Fibroblast of the conjunctiva (primary cell): ENCODE measurements around the gene MRPS5.
"Not testable (repeated sequence)": the region's sequence is repeated elsewhere in the genome, so short reads cannot be mapped to it uniquely, and the experiment has no call there.

Source experiments
- DNase-seq: peaks from one replicate; pipeline ENCODE4 v3.0.0-alpha.2; 2010; ENCODE audit warnings: low read depth

MRPS5 gene

DNA sequence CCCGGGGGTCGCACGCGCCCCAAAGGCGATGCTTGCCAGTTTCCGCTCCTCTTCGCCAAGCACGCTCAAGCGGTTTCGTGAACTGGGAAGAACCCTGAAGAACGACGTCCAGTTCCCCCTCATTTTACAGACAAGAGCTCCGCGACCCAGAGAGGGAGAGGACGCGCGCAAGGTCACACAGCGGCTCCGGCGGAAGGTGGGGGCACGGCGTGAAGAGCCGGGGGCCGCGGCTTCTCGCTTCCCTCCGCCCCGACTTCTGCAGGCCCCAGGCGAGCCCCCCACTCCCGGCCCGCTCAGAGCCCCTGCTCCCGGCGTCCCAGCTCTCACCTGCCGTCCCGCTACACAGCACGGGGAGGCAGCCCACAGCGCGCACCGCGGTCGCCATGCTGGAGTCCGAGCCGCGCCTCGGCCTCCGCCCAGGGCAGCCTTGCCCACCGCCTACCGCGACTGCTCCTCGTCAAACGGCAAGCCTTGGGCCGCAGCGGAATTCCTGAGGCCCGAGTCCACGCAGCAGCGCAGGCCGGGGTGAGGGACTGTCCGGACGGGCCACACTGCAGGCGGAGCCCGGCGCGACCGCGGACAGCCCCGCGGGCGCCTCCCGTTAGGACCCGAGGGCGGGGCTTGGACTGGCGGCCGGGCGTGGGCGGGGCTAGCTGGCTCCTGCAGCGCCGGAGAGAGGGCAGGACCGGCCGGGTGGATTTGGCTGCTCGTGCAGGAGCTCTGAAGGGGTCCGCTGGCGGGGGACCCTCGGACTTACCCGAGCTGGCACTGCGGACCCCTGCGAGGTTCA lies at the start of gene MRPS5:
Gene MRPS5 (minus strand): TSS at position 402 of the 790 bp plus-strand sequence. CDS start 17 bp downstream, at position 385.
- peak; percentile 14 for DNase-seq

DNA sequence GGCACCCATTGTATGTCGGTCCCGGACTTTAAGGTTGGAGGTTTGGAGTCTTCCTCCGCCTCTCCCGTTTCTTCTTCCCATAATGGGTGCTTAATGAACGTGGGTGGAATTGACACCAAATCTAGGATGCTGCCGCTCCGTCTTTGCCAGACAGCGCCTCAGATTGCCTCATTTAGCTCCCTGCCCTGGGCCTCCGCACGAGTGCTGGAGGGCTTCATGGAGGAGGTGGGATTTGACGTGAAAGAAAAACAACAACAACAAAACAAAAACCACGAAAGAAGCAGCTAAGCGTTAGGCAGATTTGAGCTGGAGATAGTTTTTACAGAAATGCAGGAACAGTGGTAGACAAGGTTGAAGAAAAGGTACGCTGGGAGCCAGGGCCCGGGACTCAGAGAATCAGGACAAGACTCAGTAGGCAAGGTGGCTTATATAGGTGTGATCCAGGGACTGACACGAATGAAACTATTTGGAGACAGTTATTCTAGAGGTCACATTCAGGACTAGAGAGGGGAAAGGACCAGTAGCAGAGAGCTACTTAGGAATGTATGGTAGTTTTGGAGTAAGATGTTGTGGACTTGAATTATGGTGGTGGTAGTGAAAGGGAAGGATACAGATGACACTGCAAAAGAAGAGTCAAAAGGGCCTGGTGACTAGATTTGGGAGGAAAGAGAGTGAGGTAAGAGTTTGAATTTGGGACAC lies 44.6 kb upstream of the MRPS5 start:
- DNase-seq: no peak

DNA sequence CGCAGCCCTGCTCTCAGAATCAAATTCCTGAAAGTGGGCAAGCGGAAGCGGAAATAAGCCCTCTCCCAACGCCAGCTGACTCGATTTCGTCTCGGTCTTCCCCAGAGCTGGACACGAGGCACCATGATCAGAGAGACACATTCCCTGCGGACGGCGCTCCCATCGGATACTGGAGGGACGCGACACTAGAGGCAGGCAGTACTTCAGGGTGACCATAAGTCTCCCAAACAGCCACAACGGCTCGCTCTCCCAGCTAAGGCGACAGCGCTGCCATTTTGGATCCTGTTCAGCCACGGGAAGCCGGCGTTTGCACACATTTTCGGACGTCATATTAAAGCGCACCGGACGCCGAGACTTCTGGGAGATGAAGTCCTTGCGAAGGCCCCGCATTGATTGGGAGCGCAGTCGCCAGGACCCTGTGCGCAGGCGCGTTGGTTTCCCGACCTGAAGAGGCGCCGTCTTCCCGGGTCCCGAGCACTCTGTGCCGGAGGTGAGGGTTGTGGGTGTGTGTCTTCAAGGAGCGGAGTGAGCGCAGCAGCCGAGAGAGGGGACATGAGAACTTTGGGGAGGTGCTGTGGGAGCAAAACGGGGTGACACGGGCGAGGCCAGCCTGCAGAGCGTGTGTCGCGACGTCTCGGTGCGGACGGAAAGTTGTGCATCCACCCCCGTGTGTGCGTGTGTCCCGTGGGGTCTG lies 43.9 kb upstream of the MRPS5 start, which contains the start of gene ZNF2:
Gene ZNF2 (plus strand): TSS at position 439 of the 694 bp plus-strand sequence. CDS start 10,418 bp downstream, outside the sequence.
- peak; percentile 96 for DNase-seq

DNA sequence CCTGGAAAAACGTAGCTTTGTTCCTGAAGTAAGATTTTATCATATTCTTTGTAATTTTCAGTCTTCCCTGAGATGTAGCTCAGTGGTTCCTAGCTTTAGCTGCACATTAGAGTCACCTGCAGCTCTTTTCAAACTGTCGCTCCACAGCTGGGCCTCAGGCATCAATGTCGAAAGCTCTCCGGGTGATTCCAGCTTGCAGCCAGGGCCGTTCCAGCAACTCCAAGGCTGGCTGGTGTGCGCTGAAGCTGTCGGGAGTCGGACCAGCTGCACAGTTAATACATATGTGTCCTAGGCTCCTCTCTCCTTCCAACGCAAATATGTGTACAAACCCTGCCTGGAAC lies 43.4 kb upstream of the MRPS5 start:
- DNase-seq: no peak

DNA sequence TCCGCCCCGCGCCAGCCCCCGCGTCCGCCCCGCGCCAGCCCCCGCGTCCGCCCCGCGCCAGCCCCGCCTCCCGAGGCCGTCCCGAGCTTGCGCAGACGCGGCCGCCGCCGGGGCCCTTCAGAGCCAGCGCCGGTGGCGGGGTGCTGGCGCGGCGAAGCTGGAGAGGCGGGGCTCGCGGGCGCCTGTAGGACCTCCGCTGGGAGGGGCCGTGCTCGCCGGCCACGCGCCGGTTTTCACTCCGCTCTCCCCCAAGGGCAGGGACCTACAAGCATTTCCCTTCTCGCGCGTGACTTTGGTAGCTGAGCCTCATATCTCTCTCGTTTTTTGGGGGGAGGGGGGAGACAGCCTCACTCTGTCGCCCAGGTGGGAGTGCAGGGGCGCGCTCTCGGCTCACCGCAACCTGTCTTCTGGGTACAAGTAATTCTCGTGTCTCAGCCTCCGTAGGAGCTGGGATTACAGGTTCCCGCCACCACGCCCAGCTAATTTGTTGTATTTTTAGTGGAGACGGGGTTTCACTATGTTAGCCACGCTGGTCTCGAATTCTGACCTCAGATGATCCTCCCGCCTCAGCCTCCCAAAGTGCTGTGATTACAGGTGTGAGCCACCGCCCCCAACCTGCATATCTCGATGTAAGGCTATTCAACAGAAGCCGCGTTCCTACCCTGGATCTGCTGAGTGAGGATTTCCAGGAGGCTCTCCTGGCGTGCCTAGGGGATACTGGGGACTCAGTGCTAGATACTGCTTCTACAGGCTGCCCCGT lies 38.3 kb upstream of the MRPS5 start, which contains the start of gene ZNF514:
Gene ZNF514 (minus strand): TSS at position 159 of the 760 bp plus-strand sequence. CDS start 6,595 bp downstream, outside the sequence.
- DNase-seq: peak; percentile 30

DNA sequence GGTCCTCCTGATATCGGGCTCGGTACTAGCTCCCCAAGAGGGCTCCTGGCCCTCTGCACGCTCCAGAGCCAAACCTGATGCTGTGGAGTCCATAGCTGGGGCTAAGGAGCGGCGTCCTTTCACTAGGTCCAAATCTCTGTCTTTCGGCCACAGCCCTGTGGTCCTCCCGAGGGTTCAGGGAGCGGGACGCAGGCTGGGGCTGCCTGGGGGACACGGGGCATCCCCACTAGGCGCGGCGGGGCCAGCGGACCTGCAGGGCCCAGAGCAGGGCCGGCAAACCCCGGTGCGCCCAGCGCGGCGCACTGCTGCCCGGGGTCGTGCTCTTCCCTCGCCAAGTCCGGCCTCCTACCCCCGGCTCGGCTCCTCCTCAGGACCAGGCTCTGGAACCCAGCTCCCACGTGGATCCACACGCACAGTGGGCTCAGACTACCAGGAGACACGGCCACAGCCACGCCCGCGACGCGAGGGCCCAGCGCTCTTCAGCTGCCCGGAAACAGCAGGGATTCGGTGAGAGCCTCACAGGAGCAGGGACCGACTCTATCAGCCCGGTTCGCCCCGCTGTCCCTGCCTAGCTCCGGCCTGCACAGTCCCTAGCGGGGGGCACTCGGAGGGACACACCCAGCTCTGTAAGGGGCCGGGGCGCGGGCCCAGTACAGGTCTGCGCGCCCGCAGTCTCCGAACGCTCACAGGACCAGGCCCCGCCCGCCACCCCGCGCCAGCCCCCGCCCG lies 37.4 kb upstream of the MRPS5 start:
- DNase-seq: no peak

GRCh38 chr2:95158441-95158840 lies 36.8 kb upstream of the MRPS5 start:
- DNase-seq: no peak

DNA sequence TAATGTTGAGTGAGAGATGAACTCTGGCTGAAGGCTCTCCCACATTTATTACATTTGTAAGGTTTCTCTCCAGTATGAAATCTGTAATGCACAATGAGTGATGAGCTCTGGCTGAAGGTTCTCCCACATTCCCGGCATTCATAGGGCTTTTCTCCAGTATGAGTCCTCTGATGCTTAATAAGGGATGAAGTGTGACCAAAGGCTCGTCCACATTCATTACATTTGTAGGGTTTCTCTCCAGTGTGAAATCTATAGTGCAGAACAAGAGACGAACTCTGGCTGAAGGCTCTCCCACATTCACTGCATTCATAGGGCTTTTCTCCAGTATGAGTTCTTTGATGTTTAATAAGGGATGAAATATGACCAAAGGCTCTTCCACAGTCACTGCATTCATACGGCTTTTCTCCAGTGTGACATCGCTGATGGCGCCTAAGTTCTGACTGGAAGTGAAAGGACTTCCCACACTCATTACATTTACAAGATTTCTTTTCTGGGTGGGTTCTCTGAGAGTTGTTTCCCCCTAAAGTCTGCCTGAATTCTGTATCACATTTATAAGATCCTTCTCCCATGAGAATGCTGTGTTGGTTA lies 27.9 kb upstream of the MRPS5 start:
- DNase-seq: no peak

DNA sequence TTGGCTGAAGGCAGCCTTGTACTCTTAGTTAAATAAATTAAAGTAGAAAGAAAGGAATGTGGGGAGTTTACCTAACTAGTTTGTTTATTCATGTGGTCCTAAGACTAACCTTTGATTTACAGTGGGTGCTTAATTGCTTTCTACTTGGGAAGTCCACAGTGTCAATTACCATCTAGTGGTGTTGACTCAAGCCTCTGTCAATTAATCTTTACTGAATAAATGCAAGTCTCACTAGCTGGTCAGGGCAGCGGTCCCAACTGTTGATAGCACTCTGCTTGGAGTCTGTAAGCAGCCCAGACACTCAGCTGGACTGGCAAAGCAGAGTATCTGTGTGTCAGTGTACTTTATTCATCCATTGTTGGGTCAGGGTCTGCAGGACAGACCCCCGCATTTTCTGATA lies 22.2 kb upstream of the MRPS5 start:
- DNase-seq: no peak

GRCh38 chr2:95138702-95139101 lies 17.1 kb upstream of the MRPS5 start:
- DNase-seq: no peak

- no peak for DNase-seq
These were observed 566 bp upstream of the MRPS5 start for GRCh38 chr2:95122197-95122551.

DNA sequence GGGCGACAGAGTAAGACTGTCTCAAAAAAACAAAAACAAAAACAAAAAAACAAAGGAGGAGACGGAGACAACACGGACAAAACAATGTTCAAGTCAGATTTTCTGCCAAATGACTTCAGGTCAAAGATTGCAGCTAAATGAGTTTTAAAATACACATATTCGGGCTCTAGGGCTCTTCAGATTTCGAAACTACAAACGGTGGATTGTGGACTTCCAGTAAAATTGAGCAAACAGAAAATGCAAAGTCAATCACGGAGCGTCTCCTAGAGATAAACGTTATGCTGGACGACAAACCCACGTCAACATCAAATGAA lies 558 bp downstream of the MRPS5 start:
- DNase-seq: no peak

DNA sequence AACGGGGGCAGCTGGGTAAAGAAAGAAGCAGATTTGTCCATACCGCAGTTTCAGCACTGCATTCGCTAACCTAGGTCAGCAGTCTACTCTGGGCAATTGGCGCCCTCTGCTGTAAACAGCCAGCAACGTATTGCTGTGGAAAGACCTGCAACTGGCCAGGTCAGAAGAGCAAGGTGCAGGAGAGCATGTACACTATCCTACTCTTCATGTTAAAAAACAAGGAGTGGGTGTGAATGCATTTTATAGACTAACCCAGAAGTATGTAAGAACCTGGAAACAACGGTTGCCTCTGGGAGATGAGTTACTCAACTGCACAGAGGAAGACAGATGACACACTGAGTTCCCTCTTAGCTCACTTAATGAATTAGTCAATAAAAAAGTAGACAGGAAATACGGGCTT lies 6.2 kb downstream of the MRPS5 start:
- DNase-seq: peak; percentile 49

GRCh38 chr2:95113464-95113863 lies 8.1 kb downstream of the MRPS5 start:
- DNase-seq: no peak

- no peak for DNase-seq
These were observed 11.2 kb downstream of the MRPS5 start for GRCh38 chr2:95110395-95110794.

DNA sequence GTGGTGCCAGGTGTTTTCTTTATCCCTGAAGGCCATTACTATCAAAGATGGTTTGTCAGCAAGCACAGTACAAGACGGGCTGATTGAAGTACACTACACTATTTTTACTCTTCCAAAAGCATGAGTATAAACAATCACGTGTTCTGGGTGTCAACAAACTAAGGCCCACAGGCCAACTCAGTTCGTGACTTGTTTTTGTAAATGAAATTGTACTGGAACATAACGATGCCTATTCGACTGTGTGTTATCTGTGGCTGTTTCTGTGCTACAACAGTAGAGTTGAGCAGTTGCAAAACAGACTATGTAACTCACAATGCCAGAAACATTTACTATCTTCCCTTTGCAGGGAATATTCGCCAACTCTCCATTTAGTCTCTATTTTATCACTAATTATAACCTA lies 12.3 kb downstream of the MRPS5 start:
- no peak for DNase-seq

DNA sequence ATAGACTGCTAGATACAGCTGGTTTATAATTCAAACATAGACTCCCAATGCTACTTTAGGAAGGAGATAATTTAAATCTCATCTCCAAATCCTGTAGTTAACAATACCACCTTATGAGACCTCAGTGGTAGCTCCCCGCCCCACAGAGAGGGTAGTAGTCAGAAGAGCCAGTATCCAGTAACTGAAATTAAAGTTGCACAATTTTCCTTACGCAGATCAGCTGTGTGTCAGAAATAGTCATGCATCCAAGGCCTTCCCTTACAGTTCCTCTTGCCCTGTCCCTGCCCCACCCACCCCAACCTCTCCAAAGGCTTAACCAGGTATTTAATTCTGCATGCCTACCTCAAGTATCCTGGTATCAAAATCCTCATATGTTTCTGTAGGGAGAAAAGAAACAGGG lies 15.5 kb downstream of the MRPS5 start:
- DNase-seq: no peak

DNA sequence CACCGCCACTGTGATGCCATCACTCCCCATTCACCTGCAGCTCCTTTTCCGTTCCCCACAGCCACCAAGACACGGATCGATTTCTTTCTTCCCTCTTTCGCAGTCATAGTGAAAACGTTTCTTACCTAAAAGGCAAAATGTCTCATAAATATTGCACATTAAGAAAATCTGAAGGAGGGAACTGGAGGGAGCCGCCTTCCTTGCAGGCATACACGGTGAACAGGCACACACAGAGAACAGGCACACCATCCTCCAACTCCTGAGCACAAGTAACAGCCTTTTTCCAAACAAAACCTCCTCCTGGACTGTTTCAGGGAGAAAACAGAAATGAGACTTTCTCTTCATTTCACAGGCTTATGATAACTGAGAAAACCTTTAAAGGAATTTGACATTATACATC lies 17.0 kb downstream of the MRPS5 start:
- no peak for DNase-seq

- DNase-seq: no peak
These were observed 21.7 kb downstream of the MRPS5 start for GRCh38 chr2:95099910-95100309.

GRCh38 chr2:95098273-95098672 lies 23.3 kb downstream of the MRPS5 start:
- not testable (repeated sequence) for DNase-seq

GRCh38 chr2:95091885-95092555 lies 29.6 kb downstream of the MRPS5 start:
- no peak for DNase-seq
